GM18526 (cell line): ENCODE measurements around the gene OSBPL1A.

ENCODE experiments used
- POLR2A ChIP-seq: IDR thresholded peaks from 3 replicates; pipeline ENCODE4 v1.6.1; 2011; ENCODE audit not compliant: insufficient read length; ENCODE audit errors: extremely low read depth

The OSBPL1A gene

GRCh38 chr18:24127735-24128134, 269.9 kb downstream of the OSBPL1A start:
- no peak for TF ChIP-seq POLR2A

GRCh38 chr18:24126155-24126961, 271.3 kb downstream of the OSBPL1A start:
- no peak for TF ChIP-seq POLR2A

GRCh38 chr18:24121625-24122024, 276.0 kb downstream of the OSBPL1A start:
- no peak for TF ChIP-seq POLR2A

GRCh38 chr18:24120676-24121075, 276.9 kb downstream of the OSBPL1A start:
- no peak for TF ChIP-seq POLR2A

- TF ChIP-seq POLR2A: no peak
Measured at GRCh38 chr18:24118750-24119577, 278.7 kb downstream of the OSBPL1A start.

GRCh38 chr18:24115628-24116027, 282.0 kb downstream of the OSBPL1A start:
- TF ChIP-seq POLR2A: no peak

GRCh38 chr18:24114924-24115549, 282.6 kb downstream of the OSBPL1A start:
- no peak for TF ChIP-seq POLR2A

- TF ChIP-seq POLR2A: no peak
Measured at GRCh38 chr18:24112874-24113615, 284.6 kb downstream of the OSBPL1A start.

GRCh38 chr18:24112464-24112863, 285.2 kb downstream of the OSBPL1A start:
- TF ChIP-seq POLR2A: no peak
